ENCODE measurements around the gene FAM241B. TPM values are rescaled to one million over a fixed set of nuclear protein-coding genes. Genes with fewer than 3 reads are reported as not detected.
A peak's percentile ranks its signal among the peaks of the same experiment; 100 is the strongest.

FAM241B gene
- total RNA-seq, 1 experiment from 2014 or later: 4.9 TPM

GRCh38 chr10:69633673-69634635, 3.9 kb downstream of the FAM241B start:
- no peak for DNase-seq (ENCODE audit: extremely low read depth, low read depth)

- no peak for DNase-seq (ENCODE audit: extremely low read depth, low read depth)
These were observed 4.8 kb downstream of the FAM241B start for GRCh38 chr10:69634759-69635425.

- DNase-seq (ENCODE audit: extremely low read depth, low read depth): no peak
These were observed 5.6 kb downstream of the FAM241B start for GRCh38 chr10:69635428-69636272.

- DNase-seq (ENCODE audit: extremely low read depth, low read depth): no peak
These were observed 6.2 kb downstream of the FAM241B start for GRCh38 chr10:69636273-69636575.

DNA sequence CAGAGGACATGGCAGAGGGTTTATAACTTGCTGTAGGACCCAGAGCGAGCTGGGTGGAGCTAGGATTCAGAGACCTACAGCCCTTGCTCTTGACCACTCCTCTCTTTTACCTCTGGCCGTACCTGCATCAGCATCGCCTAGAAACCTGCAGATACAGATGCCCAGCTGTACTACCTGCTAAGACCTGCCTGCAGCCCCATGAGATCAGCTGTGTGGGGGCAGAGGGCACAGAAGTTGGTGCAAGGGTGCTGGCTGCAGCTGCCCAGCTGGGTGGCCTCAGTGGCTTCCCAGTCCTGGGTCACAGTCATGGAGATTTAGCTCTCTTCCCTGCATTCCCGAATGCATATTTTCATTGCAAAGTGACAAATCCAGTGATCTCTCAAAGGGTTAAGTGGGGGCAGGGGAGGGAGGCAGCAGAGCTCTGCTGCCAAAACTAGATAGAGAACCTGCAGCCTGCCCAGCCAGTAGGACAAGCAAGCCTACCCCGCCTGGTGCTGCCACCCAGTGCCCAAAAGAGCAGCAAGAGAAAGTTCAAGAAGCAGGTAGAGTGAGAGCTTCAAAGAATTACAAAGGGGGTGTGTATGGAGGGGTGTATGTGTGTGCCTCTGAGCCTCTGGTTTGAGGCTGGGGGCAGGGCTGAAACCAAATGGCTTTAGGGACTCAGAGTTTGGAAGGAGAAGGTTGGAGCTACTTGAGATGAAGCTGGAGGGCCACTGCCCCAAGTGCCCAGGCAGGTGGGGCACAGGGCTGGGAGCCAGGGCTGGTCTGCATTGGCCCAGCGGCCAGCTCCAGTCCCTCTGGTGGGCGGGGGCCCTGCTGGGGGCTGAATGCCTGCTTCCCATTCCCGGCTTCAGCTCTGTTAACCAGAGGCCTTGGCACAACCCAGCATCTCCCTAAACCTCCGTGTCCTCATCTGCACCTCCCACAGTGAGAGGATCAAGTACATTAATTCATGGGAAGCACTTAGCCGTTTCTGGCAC, 6.9 kb downstream of the FAM241B start:
- peak; percentile 17 for DNase-seq (ENCODE audit: extremely low read depth, low read depth)

DNA sequence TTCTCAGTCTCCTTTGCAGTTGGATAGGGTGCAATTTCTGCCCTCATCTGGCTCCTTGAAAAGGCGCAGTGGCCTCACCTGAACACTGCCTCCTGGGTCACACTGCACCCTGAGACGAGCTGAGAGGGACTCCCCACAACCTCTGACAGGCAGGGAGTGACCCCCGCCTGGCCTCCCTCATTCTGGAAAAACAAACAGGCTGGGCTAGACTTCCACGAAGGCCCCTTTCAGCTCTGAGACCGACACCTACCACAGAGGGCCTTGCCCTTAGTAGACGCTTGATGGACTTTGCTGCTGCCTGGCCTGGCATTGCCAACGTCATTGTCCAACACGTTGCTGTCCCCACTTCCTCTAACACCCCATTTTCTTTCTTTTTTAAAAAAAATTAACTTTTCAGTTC, 8.6 kb downstream of the FAM241B start:
- no peak for DNase-seq (ENCODE audit: extremely low read depth, low read depth)

DNA sequence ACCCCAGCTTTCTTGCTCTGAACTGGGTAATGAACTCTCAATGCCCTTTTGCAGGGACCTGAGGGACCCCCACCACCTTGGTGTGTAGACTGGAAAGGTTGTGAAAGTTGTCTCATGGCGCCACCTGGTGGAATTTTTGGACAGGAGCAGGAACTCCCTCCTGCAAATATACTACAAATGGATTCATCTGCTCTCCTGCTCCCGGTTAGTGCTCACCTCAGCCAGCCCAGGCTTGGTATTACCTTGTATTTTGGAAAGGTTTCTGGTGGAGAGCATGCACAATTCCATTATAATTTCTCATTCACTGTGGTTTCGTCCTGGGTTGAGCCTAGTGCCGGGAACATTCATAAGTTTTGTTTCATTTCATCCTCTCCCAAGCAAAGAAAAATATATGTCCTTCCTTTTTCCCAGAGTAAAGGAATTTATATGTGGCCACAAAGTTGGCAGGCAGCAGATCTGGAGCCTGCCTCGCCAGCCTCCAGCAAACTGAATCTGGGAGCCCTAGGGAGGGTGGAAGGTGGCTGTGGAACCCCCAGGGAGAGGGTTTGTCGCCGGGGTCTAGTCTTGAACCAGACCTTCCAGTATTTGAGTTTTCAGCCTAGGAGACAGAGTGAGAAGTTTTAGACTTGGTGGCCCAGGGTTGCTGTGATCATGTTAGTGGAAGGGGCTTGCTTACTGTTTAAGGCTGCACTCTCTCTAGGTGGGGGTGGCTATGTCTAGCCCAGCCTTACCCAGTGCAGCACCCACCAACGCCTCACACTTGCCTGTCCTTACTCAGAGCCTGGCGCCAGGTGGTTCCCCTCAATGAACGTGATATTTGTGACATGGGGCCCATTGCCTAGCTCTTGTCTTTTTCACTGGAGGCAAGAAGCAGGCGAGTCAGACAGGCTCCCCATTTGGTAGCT, 9.5 kb downstream of the FAM241B start:
- DNase-seq (ENCODE audit: extremely low read depth, low read depth): peak; percentile 66

GRCh38 chr10:69640196-69640980, 10.3 kb downstream of the FAM241B start:
- DNase-seq (ENCODE audit: extremely low read depth, low read depth): no peak

DNA sequence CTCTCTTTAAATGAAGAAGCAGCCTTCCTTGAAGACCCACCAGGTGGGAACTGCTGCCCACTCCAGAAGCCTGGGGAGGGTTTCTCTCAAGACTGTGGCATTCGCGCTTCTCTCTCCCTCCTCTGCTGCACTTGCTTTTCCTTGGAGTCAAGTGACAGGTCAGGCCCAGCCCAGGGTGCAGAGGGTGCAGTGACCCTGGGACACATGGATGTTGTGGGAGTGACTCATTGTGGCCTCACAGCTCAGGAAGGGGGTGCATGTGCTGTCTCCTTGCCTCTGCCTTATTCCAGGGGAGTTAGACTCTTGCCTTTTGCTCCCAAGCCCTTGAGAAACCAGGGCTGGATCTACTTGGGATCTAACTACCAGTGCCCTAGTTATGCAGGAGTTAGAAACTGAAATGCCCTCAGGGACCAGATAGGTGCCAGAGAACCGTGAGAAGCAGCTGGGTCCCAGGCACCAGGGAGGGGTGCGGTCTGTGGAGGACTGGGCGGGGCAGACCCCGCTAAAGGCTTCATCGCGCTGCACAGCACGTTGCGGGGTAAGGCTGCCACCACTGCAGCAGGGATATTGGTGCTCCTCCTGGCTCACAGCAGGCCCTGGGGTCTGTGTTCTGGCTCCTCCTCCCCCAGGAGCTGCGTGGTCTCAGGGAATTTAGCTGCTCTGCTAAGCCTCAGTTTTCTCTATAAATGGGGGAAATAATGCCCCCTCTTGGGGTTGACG, 11.4 kb downstream of the FAM241B start:
- no peak for DNase-seq (ENCODE audit: extremely low read depth, low read depth)

GRCh38 chr10:69642747-69643146, 12.7 kb downstream of the FAM241B start:
- DNase-seq (ENCODE audit: extremely low read depth, low read depth): no peak

DNA sequence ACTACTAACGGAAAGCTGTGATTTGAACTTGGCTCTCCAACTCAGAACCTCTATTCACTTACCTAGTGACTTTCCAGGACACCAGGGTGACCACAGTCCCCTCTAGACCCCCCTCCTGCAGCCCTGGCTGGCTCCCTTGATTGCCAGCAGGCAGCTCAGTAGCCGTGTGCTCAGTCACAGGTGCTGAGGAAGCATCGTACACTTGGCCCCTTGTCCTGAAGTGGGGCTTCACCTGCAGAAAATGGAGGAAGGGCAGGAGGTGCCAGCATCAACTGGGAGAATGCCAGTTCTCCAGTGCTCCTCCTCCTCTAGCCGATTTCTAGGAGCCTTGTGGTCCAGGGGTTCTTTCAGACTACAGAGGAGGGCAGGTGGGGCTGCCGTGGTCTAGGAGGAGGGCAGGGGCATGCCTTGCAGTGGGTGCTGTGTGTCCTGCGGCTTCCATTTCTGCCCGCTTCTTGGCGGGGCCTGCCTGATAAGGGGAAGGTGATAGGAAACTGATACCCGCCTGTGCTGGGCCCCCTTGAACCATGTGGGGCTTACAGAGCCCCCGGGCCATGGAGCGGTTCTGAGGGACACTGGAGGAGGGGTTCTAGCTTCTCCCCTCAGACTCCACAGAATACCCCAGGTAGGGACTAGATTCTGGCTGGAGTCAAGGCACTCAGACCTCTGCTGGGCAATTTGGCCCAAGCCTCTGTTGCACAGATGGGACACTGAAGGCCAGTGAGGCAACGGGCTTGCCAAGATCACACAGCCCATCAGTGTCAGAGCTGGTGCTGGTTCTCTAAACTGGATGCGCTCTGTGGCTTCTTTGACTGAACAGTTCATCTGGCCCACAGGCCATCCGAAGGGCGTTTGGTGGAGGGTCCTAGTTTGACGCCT, 14.0 kb downstream of the FAM241B start:
- DNase-seq (ENCODE audit: extremely low read depth, low read depth): no peak

DNA sequence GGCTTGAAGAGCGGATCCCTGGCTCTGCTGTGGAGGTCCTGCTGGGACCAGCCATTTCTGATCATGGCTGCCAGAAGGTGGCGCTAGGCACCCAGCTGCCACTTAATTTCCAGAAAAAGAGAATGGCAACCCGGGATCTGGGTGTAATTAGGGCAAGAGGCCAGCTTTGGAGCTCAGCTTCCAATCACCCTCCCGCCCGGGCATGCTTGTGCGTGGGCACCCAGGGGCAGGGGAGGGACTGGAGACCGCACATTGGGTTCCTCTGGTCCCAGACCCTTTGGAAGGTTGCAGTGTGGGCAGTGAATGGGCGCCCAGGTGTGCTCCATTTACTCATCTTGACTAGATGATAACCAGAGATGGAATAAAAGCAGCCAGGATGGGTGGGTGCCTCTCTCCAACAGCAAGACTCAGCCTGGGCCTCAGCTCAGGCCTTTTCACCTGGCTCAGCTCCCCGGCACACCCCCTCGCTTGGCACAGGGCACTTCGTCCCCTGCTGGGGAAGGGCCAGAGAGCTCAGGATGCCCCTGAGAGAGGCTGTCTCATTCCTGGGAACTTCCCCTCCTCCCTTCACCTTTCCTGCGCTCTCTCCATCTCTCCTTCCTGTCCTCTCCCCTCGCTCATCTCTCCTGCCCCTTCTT, 14.7 kb downstream of the FAM241B start:
- DNase-seq (ENCODE audit: extremely low read depth, low read depth): peak; percentile 53

DNA sequence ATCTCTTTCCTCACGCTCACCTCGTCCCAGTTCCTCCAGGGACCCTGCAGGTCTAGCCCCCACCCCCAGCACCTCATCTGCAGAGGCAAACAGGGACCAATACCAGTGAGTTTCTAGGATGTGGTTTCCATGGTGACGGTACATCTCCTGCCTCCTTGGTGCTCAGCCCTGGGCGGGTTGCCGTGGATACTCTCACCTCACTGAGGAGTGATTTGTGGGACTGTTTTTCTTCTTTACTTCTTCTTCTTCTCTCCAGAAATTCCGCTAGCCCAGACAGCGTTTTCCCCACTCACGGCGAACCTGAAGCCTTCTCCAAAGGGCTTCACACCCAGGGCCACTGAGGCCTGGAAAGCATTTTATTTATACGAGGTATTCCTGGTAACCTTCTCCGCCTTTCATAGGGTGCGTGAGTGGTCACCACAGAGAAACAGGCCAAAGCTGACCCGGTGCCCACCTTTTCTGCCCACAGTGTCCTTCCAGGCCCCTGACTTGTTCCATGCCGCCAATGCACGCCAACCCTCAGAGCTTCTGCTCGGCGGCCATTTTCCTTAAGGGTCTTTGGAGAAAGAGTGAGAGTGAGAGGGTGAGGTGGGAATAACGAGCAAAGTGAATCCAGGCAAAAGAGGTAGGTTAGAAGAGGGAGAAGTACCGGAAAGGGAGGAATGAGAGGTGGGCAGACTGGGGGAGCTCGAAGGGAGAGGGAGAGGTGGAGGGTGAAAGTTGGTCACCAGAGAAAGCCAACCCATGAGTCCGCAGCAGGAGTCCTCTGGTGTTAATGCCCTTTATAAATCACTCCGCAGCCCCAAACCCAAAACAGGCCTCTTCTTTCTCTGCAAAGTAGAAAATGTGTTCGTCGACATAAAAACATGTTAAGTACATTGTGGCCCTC, 15.5 kb downstream of the FAM241B start:
- DNase-seq (ENCODE audit: extremely low read depth, low read depth): no peak

- DNase-seq (ENCODE audit: extremely low read depth, low read depth): no peak
These were observed 16.4 kb downstream of the FAM241B start for GRCh38 chr10:69646185-69647060.
